AG09309 (cell line): ENCODE measurements around the gene NDUFA13.
A peak's percentile ranks its signal among the peaks of the same experiment; 100 is the strongest.

Experiments
- DNase-seq: peaks from one replicate; pipeline ENCODE4 v3.0.0-alpha.2; 2010; ENCODE audit warnings: low read depth
- H3K4me3 ChIP-seq: 2 replicates; pipeline ENCODE4 v1.5.1; 2011; ENCODE audit warnings: mild to moderate bottlenecking, low read depth, low read length, moderate library complexity; ENCODE audit not compliant: control insufficient read depth
- TF ChIP-seq, protein P1 (sequence below): IDR thresholded peaks from 2 replicates; pipeline ENCODE4 v1.5.1; 2011; ENCODE audit warnings: mild to moderate bottlenecking, low read depth, low read length, inconsistent platforms; ENCODE audit not compliant: insufficient read depth, control insufficient read depth; ENCODE audit errors: missing control alignments

Gene NDUFA13

DNA sequence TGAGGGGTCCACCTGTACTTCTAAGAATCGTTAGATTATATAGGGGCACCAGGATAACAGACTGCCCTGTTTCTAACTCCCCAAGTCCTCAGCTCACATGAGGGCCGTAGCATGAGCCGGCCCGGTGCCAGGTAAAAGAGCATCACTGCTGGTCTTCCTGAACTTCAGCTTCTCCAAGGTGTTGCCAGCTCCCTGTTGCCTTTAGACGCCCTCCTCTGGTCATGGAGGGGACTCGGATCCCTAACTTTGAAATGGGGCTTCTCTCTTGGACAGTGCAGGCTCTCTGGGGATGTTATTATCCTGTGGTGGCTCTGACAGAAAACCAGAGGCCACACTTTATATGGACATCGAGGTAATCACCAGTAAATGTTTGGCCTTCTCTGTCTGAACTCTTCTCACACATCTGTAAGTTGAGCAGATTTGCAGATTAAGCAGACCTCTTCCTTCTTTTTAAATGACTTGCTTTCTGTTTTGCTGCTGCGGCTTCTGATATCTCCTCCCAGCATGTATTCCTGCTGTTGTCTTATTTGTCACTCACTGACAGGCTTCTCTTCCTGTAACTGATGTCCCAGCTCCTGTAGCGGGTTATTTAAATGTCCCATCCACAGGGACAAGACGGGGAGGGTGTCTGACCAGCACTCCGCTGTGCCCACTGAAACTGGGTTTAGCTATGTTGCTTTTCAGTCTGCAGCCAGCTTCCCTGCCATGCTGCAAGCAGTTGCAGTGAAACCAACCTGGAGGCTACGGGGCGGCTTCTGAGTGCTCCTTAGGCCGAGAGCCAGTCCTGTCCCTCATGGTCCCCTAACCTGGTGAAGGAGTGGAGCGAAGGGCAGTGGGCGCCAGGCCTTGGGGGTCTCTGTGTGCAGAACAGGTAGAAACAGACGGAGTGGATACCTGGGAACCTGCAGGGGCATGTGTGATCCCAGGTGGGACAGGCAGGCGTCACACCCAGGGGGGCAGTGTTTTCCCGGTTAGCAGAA lies 39.9 kb upstream of the NDUFA13 start:
- no peak for DNase-seq
- H3K4me3 ChIP-seq: no peak overlapping the region

DNA sequence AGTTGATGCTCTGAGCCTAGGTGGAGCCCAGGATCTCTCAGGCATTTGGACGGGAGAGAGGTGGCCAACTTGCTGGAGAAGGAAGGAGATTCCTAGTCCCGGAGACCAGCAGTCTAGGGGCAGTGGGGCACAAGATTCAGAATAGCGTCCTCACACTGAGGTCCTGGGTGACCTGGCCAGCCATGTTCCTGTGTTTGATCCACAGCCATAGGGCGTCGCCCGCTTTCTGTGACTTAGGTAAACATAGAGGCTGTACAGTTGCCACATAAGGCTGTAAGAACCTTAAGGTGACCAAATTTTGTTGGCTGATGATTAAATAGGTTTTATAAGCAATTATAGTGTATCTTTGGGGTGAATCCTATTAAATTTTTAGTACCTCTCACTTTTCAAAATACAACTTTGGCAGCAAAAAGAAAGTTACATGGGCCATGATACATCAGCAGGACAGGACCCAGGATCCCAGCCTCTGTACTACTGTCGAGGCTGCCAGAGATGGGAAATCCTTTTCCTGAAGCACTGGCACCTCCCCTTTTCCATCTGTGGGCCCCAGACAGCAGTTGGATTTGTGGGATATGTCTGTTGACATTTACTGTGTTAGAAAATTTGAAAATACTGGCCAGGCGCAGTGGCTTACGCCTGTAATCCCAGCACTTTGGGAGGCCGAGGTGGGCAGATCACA lies 38.2 kb upstream of the NDUFA13 start:
- no peak for DNase-seq
- H3K4me3 ChIP-seq: no peak overlapping the region
- TF ChIP-seq, protein P1, sequence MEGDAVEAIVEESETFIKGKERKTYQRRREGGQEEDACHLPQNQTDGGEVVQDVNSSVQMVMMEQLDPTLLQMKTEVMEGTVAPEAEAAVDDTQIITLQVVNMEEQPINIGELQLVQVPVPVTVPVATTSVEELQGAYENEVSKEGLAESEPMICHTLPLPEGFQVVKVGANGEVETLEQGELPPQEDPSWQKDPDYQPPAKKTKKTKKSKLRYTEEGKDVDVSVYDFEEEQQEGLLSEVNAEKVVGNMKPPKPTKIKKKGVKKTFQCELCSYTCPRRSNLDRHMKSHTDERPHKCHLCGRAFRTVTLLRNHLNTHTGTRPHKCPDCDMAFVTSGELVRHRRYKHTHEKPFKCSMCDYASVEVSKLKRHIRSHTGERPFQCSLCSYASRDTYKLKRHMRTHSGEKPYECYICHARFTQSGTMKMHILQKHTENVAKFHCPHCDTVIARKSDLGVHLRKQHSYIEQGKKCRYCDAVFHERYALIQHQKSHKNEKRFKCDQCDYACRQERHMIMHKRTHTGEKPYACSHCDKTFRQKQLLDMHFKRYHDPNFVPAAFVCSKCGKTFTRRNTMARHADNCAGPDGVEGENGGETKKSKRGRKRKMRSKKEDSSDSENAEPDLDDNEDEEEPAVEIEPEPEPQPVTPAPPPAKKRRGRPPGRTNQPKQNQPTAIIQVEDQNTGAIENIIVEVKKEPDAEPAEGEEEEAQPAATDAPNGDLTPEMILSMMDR: no peak

More for the DNA sequence above, 39.9 kb upstream of the NDUFA13 start:
- TF ChIP-seq, protein P1: peak; percentile 38

DNA sequence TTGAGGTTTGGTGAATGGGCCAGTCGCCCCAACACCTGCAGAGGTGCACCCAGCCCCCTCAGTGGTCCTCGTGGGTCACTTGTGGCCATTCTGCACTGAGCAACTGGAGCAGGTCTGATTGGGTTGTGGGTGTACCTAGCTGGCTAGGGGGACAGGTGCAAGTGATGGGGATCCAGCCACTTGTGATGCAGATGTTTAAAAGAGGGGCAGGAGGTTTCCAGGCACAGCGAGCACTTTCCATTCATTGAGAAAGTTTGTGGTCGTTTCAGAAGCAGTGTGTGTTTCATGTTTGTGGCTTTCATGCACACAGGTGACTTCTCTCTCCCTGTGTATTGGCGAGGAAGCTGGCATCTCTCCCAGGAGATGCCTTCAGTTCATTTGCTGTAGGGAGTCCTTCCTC lies 35.3 kb upstream of the NDUFA13 start:
- TF ChIP-seq, protein P1: no peak
- DNase-seq: no peak
- H3K4me3 ChIP-seq: no peak overlapping the region

DNA sequence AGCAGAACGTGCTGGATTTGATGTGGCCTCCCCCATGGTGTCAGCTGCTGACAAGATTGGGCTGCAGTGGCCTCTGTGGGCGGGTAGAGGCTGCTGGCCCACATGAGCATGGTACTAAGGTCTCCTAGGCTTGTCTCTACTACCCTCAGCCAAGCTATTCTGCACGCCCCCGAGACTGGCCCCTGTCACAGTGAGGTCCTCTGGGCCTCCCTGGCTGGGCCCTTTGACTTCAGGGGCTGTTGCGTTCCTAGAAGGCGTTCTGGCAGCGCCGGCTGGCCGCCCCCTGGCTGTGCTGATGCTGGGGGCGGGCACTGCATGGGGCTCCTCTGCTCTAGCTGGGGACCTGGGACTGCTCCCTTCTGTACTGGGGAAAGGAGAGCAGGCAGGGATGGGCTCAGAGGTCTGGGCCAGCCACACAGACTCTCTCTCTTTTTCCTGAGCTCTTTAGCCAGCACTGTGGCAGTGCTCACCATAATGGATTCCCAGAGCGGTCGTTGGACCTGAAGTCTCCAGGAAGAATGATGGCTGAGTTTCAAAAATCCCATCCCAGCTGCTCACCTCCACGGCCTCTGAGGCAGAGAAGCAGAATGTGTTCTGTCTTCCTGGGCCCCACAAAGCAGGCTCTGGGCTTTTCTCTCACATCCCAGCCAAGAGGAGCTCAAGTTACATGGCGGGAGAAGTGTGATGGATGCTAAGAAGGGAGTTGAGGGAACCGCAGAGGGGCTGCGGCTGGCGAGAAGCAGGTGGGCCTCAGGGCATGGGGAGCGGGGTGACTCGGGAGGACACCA lies 33.0 kb upstream of the NDUFA13 start:
- H3K4me3 ChIP-seq: no peak overlapping the region
- TF ChIP-seq, protein P1: no peak
- no peak for DNase-seq

DNA sequence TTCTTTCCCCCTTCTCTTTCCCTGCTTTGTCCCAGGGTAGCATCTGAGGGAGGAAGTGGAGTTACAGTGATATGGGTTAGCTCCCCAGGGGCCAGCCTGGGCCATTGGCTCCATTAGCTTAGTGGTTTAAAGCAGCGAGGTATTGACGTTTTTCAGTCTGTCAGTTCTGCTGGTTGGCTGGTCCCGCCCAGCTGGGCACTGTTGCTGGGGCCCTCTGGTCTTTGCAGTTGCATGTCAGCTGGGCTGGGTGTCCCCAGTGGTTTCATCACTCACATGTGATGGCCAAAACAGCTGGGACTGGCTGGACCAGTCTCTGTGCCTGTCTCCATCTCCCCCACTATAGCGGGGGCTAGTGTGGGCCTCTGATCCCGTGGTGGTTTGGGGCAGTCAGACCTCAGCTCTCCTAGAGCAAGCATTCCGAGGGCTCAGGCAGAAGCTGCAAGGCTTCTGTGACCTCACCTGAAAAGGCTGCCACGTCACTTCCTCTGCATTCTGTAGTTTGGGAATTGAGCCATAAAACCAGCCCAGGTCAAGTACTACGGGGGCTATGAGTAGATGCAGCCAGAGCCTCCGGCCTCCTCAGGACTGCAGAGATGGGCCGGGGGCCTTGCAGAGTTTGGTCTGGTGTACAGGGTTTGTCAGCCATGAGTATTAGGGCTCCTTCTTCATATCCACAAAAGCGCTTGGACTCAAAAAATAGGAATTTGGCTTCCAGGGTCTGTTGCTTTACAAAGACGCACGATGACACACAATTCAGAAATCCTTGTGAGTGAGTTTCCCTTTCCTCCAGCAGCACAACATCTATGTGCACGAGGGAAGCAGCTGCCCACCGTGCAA lies 30.6 kb upstream of the NDUFA13 start:
- H3K4me3 ChIP-seq: no peak overlapping the region
- no peak for DNase-seq

More for the DNA sequence above, 30.6 kb upstream of the NDUFA13 start:
- TF ChIP-seq, protein P1: no peak
